Measurements from ENCODE around the gene PDZRN3. TPM values are rescaled to one million over a fixed set of nuclear protein-coding genes. Genes with fewer than 3 reads are reported as not detected.

The PDZRN3 gene
- total and polyA plus RNA-seq, 2 experiments from 2014 or later: 7.5 to 14.0 TPM

GRCh38 chr3:73342077-73342476 lies 282.7 kb downstream of the PDZRN3 start:
- no peaks in the 10 kb centered on the region for H3F3A ChIP-seq (replicated peaks; ENCODE audit: low read depth)
- H3K27me3 ChIP-seq (ENCODE audit: insufficient read depth): no peaks in the 10 kb centered on the region
- H3K4me3 ChIP-seq: no peak overlapping the region
- no peak overlapping the region for H3K27ac ChIP-seq (ENCODE audit: low read depth)
- no peak for TF ChIP-seq EZH2 (IDR thresholded peaks at IDR 0.05; ENCODE audit: low read depth, unreplicated experiment)
- TF ChIP-seq, protein P1, sequence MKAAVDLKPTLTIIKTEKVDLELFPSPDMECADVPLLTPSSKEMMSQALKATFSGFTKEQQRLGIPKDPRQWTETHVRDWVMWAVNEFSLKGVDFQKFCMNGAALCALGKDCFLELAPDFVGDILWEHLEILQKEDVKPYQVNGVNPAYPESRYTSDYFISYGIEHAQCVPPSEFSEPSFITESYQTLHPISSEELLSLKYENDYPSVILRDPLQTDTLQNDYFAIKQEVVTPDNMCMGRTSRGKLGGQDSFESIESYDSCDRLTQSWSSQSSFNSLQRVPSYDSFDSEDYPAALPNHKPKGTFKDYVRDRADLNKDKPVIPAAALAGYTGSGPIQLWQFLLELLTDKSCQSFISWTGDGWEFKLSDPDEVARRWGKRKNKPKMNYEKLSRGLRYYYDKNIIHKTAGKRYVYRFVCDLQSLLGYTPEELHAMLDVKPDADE (IDR thresholded peaks at IDR 0.05): no peak
- TF ChIP-seq POLR2AphosphoS5 (IDR thresholded peaks at IDR 0.05; ENCODE audit: low read depth): no peak
- no peak for TF ChIP-seq NANOG (IDR thresholded peaks at IDR 0.05; ENCODE audit: borderline replicate concordance)
- TF ChIP-seq, protein P2, sequence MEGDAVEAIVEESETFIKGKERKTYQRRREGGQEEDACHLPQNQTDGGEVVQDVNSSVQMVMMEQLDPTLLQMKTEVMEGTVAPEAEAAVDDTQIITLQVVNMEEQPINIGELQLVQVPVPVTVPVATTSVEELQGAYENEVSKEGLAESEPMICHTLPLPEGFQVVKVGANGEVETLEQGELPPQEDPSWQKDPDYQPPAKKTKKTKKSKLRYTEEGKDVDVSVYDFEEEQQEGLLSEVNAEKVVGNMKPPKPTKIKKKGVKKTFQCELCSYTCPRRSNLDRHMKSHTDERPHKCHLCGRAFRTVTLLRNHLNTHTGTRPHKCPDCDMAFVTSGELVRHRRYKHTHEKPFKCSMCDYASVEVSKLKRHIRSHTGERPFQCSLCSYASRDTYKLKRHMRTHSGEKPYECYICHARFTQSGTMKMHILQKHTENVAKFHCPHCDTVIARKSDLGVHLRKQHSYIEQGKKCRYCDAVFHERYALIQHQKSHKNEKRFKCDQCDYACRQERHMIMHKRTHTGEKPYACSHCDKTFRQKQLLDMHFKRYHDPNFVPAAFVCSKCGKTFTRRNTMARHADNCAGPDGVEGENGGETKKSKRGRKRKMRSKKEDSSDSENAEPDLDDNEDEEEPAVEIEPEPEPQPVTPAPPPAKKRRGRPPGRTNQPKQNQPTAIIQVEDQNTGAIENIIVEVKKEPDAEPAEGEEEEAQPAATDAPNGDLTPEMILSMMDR (conservative IDR thresholded peaks at IDR 0.05; ENCODE audit: low read depth in 2 of 2): no peak
- no peaks in the 10 kb centered on the region for H3K79me2 ChIP-seq (replicated peaks; ENCODE audit: insufficient read depth)
- no peaks in the 10 kb centered on the region for H3K36me3 ChIP-seq (ENCODE audit: insufficient read depth)
- Mint-ChIP-seq H3K27ac (no peak overlapping the region), H3K4me3 (no peak overlapping the region), H3K27me3 (ENCODE audit: insufficient read depth, low read depth, poor library complexity) (peaks cover 4% of the 10 kb centered on the region), H3K4me1 (peaks cover 7% of the 10 kb centered on the region; the same call in 1 of the 3 replicates), H3K36me3 (ENCODE audit: low read depth) (peaks cover 28% of the 10 kb centered on the region), H3K9me3 (peaks cover 34% of the 10 kb centered on the region)
- DNase-seq (ENCODE audit: low spot score) (no peak), ATAC-seq (no peak)
- H3K9me2 ChIP-seq (ENCODE audit: insufficient read depth): peaks cover 6% of the 10 kb centered on the region; the same call in 1 of the 2 replicates
- H3K4me2 ChIP-seq: no peak overlapping the region
- H3K4me1 ChIP-seq (ENCODE audit: insufficient read depth): peaks cover 4% of the 10 kb centered on the region; the same call in 1 of the 2 replicates
- H4K20me1 ChIP-seq (replicated peaks; ENCODE audit: insufficient read depth): no peaks in the 10 kb centered on the region
- no peak overlapping the region for H2AFZ ChIP-seq

GRCh38 chr3:73341272-73341935 lies 283.3 kb downstream of the PDZRN3 start:
- no peak overlapping the region for H3K4me2 ChIP-seq
- no peak overlapping the region for H2AFZ ChIP-seq
- H3K4me1 ChIP-seq (ENCODE audit: insufficient read depth): peaks cover 4% of the 10 kb centered on the region; the same call in 1 of the 2 replicates
- no peaks in the 10 kb centered on the region for H3F3A ChIP-seq (replicated peaks; ENCODE audit: low read depth)
- Mint-ChIP-seq H3K27ac (no peak overlapping the region), H3K4me1 (peaks cover 6% of the 10 kb centered on the region; the same call in 1 of the 3 replicates), H3K9me3 (peaks cover 35% of the 10 kb centered on the region), H3K27me3 (ENCODE audit: insufficient read depth, low read depth, poor library complexity) (peaks cover 4% of the 10 kb centered on the region), H3K4me3 (no peak overlapping the region), H3K36me3 (ENCODE audit: low read depth) (peaks cover 29% of the 10 kb centered on the region)
- no peak for ATAC-seq
- H3K36me3 ChIP-seq (ENCODE audit: insufficient read depth): no peaks in the 10 kb centered on the region
- H3K9me2 ChIP-seq (ENCODE audit: insufficient read depth): peaks cover 6% of the 10 kb centered on the region; the same call in 1 of the 2 replicates
- H3K79me2 ChIP-seq (replicated peaks; ENCODE audit: insufficient read depth): no peaks in the 10 kb centered on the region
- H3K4me3 ChIP-seq: no peak overlapping the region
- H3K27ac ChIP-seq (ENCODE audit: low read depth): no peak overlapping the region
- no peaks in the 10 kb centered on the region for H3K27me3 ChIP-seq (ENCODE audit: insufficient read depth)
- no peak for DNase-seq (ENCODE audit: low spot score)
- no peaks in the 10 kb centered on the region for H4K20me1 ChIP-seq (replicated peaks; ENCODE audit: insufficient read depth)
- no peak for TF ChIP-seq NANOG (IDR thresholded peaks at IDR 0.05; ENCODE audit: borderline replicate concordance)
- no peak for TF ChIP-seq ZNF462 (CRISPR knock-in tag; IDR thresholded peaks at IDR 0.05)
- TF ChIP-seq EZH2phosphoT487 (IDR thresholded peaks at IDR 0.05; ENCODE audit: unreplicated experiment): no peak
- TF ChIP-seq ZNF331 (CRISPR knock-in tag; IDR thresholded peaks at IDR 0.05; ENCODE audit: low read depth): no peak
- TF ChIP-seq POLR2AphosphoS5 (IDR thresholded peaks at IDR 0.05; ENCODE audit: low read depth): no peak
- TF ChIP-seq, protein P1 (IDR thresholded peaks at IDR 0.05): no peak
- TF ChIP-seq CREB1 (CRISPR knock-in tag; IDR thresholded peaks at IDR 0.05; ENCODE audit: low read depth): no peak
- no peak for TF ChIP-seq JUNB (IDR thresholded peaks at IDR 0.05; ENCODE audit: unreplicated experiment)
